Spleen (tissue), 11 donors: ENCODE results near the gene ZBTB8OS. TPM values are rescaled to one million over a fixed set of nuclear protein-coding genes. Genes with fewer than 3 reads are reported as not detected.

Experiments
- DNase-seq: peaks from one replicate; pipeline ENCODE4 v3.0.0-alpha.2; 2020
- H3K27ac ChIP-seq, 8 donors: fragments of 200-600 bp; sonication (generic) in 7 of 8; 1 replicate in 4 of 8; 2 replicates in 4 of 8; pipeline versions ENCODE4 v1.5.0 to v1.8.0; 2016 to 2021; ENCODE audit warnings: inconsistent platforms in 4 of 8, mild to moderate bottlenecking in 4 of 8, moderate library complexity in 1 of 8
- H3K27me3 ChIP-seq, 7 donors: fragments of 200-600 bp; sonication (generic) in 6 of 7; replicated peaks in 1 of 7; 1 replicate in 4 of 7; 2 replicates in 3 of 7; pipeline versions ENCODE4 v1.5.0 to v1.8.0; 2016 to 2021; ENCODE audit warnings: inconsistent platforms in 3 of 7, mild to moderate bottlenecking in 1 of 7
- H3K36me3 ChIP-seq, 6 donors: fragments of 200-600 bp; sonication (generic) in 5 of 6; 1 replicate in 4 of 6; 2 replicates in 2 of 6; pipeline versions ENCODE4 v1.5.0 to v1.8.0; 2016 to 2021; ENCODE audit warnings: inconsistent platforms in 2 of 6
- H3K4me1 ChIP-seq, 6 donors: fragments of 200-600 bp; sonication (generic) in 5 of 6; 1 replicate in 3 of 6; 2 replicates in 3 of 6; pipeline versions ENCODE4 v1.5.0 to v1.8.0; 2016 to 2021; ENCODE audit warnings: inconsistent platforms in 3 of 6
- H3K4me3 ChIP-seq, 8 donors: fragments of 200-600 bp; sonication (generic) in 7 of 8; 1 replicate in 4 of 8; 2 replicates in 4 of 8; pipeline versions ENCODE4 v1.5.0 to v1.8.0; 2016 to 2021; ENCODE audit warnings: inconsistent platforms in 4 of 8, mild to moderate bottlenecking in 4 of 8, moderate library complexity in 2 of 8
- H3K9me3 ChIP-seq, 8 donors: fragments of 200-600 bp; sonication (generic) in 7 of 8; 1 replicate in 4 of 8; 2 replicates in 4 of 8; pipeline versions ENCODE4 v1.5.0 to v1.8.0; 2016 to 2021; ENCODE audit warnings: inconsistent platforms in 4 of 8
- POLR2A ChIP-seq, 3 donors: fragments of 450-650 bp; IDR thresholded peaks; one replicate each; pipeline ENCODE4 v1.5.1; 2017; ENCODE audit warnings: antibody characterized with exemption in 3 of 3, mild to moderate bottlenecking in 1 of 3
- POLR2AphosphoS5 ChIP-seq, 3 donors: sonication (generic); formaldehyde crosslinking; IDR thresholded peaks; one replicate each; pipeline ENCODE4 v1.5.1; 2017; ENCODE audit warnings: antibody characterized with exemption in 3 of 3
- WGBS, 5 donors: extraction: QIAGEN DNeasy Blood & Tissue Kit in 3 of 5; methylation state at CpG; one replicate each; pipeline versions ENCODE4 v1.1.5 to v1.1.7; 2013 to 2018; 5-methylcytosine and 5-hydroxymethylcytosine counted together
- intact Hi-C: fragments of 100-400 bp; cut with DNase I; formaldehyde crosslinking; loops from one replicate; pipeline ENCODE4 v1.15.0; 2023; ENCODE audit warnings: low total_unique reads
- polyA plus RNA-seq, 3 donors: library from polyadenylated mRNA; stranded (reverse); fragments of 200-250 nt; gene quantifications; one replicate each; pipeline ENCODE4 v1.2.1, GENCODE V29; 2013
- total RNA-seq, 7 donors: library from RNA; depleted of rRNA in 3 of 7; stranded (reverse); fragments of >200 nt in 3 of 7; fragmentation: NEBNext Ultra II Directional in 4 of 7; extraction: Animal tissue kit (Norgen Biotek cat#: 25700) in 4 of 7; gene quantifications; one replicate each; pipeline versions ENCODE4 v1.1.0 to v1.2.1, GENCODE V29; 2016 to 2021
- TF ChIP-seq, protein P1 (sequence below), 11 experiments: fragments of 200-600 bp in 7 of 11; fragments of 450-650 bp in 4 of 11; sonication (generic) in 4 of 11; IDR thresholded peaks in 8 of 11; conservative IDR thresholded peaks in 3 of 11; 1 replicate in 7 of 11; 2 replicates in 4 of 11; pipeline versions ENCODE4 v1.4.0 to v1.8.0; 2016 to 2021; ENCODE audit warnings: antibody characterized with exemption in 11 of 11, inconsistent platforms in 4 of 11, mild to moderate bottlenecking in 1 of 11
- donor health status: healthy with polysubstance abuse.
- donor health status: DM: no; HTN: no; CAD: no; lungs with moderate emphysema.
- donor health status: DM: no; HTN: no; CAD: no.
- donor health status: Bipolar disorder and iron deficiency.
- donor health status: healthy.
- donor health status: DM: no; HTN: no; CAD: no.
- donor health status: DM: yes; HTN: yes; CAD: no.

Gene ZBTB8OS
- total and polyA plus RNA-seq, 10 donors, result 26.7 to 70.5 (median 40.3) TPM

- no peak for DNase-seq
- WGBS, 5 donors, result 89 to 96% (median 91%) methylated on average over 5 of the region's 5 CpGs
- Histone ChIP-seq H3K9me3 (no peaks in the 10 kb centered on the region), H3K36me3 (peaks cover 0 to 10% (median 0%) of the 10 kb centered on the region in 6 donors), H3K4me1 (peaks cover 5 to 18% (median 15%) of the 10 kb centered on the region in 6 donors), H3K27ac (no peak overlapping the region), H3K4me3 (no peak overlapping the region), H3K27me3 (no peaks in the 10 kb centered on the region)
- intact Hi-C loops, result no loop called here
- no peak for TF ChIP-seq POLR2A (IDR thresholded peaks at IDR 0.05)
- no peak for TF ChIP-seq POLR2AphosphoS5 (IDR thresholded peaks at IDR 0.05)
- TF ChIP-seq, protein P1, sequence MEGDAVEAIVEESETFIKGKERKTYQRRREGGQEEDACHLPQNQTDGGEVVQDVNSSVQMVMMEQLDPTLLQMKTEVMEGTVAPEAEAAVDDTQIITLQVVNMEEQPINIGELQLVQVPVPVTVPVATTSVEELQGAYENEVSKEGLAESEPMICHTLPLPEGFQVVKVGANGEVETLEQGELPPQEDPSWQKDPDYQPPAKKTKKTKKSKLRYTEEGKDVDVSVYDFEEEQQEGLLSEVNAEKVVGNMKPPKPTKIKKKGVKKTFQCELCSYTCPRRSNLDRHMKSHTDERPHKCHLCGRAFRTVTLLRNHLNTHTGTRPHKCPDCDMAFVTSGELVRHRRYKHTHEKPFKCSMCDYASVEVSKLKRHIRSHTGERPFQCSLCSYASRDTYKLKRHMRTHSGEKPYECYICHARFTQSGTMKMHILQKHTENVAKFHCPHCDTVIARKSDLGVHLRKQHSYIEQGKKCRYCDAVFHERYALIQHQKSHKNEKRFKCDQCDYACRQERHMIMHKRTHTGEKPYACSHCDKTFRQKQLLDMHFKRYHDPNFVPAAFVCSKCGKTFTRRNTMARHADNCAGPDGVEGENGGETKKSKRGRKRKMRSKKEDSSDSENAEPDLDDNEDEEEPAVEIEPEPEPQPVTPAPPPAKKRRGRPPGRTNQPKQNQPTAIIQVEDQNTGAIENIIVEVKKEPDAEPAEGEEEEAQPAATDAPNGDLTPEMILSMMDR (IDR thresholded peaks at IDR 0.05 in 8 of 11, conservative IDR thresholded peaks at IDR 0.05 in 3 of 11), result no peak
These were observed 36.9 kb downstream of the ZBTB8OS start for GRCh38 chr1:32613472-32613871.

GRCh38 chr1:32612189-32612881 lies 38.0 kb downstream of the ZBTB8OS start:
- Histone ChIP-seq H3K4me1 (peaks cover 5 to 18% (median 15%) of the 10 kb centered on the region in 6 donors), H3K9me3 (no peaks in the 10 kb centered on the region), H3K27ac (peak overlapping the region in 2 of 8 donors; percentile 8 to 39), H3K27me3 (no peaks in the 10 kb centered on the region), H3K4me3 (peak overlapping the region; percentile 32 to 73 (median 47)), H3K36me3 (peaks cover 0 to under 1% (median 0%) of the 10 kb centered on the region in 6 donors)
- peak; percentile 90 for DNase-seq
- intact Hi-C loops, result no loop called here
- TF ChIP-seq, protein P1 (IDR thresholded peaks at IDR 0.05 in 8 of 11, conservative IDR thresholded peaks at IDR 0.05 in 3 of 11), result peak in 8 of 11 experiments; percentile 15 to 54 (median 38)
- no peak for TF ChIP-seq POLR2A (IDR thresholded peaks at IDR 0.05)
- peak; percentile 73 to 84 (median 79) for TF ChIP-seq POLR2AphosphoS5 (IDR thresholded peaks at IDR 0.05)
- WGBS, 5 donors, result 2 to 8% (median 5%) methylated on average over 32 to 35 of the region's 35 CpGs

DNA sequence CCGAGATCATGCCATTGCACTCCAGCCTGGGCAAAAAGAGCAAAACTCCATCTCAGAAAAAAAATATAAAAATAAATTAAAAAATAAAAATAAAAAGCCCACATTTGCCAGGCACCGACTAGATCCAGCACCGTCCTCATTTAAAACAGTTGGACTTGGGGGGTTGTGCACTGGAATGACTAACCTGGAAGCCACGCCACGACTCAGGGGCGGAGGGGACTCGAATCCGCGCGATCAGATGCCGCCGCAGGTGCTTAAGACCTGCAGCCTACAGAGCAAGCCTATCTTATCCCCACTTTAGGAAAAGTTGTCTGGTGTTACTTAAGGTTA lies 38.5 kb downstream of the ZBTB8OS start:
- Histone ChIP-seq H3K9me3 (no peaks in the 10 kb centered on the region), H3K27ac (peak overlapping the region in 1 of 8 donors; percentile 8), H3K4me3 (peak overlapping the region; percentile 32 to 73 (median 47)), H3K4me1 (peaks cover 5 to 18% (median 15%) of the 10 kb centered on the region in 6 donors), H3K36me3 (no peaks in the 10 kb centered on the region), H3K27me3 (no peaks in the 10 kb centered on the region)
- 12 to 26% (median 15%) methylated on average over 12 of the region's 12 CpGs for WGBS, 5 donors
- DNase-seq, result no peak
- TF ChIP-seq POLR2AphosphoS5 (IDR thresholded peaks at IDR 0.05), result no peak
- TF ChIP-seq, protein P1 (IDR thresholded peaks at IDR 0.05 in 8 of 11, conservative IDR thresholded peaks at IDR 0.05 in 3 of 11), result no peak
- TF ChIP-seq POLR2A (IDR thresholded peaks at IDR 0.05), result no peak
- intact Hi-C loops, result no loop called here

- Histone ChIP-seq H3K9me3 (no peaks in the 10 kb centered on the region), H3K4me3 (no peak overlapping the region), H3K4me1 (peaks cover 5 to 18% (median 15%) of the 10 kb centered on the region in 6 donors), H3K27me3 (no peaks in the 10 kb centered on the region), H3K36me3 (peaks cover 0 to 8% (median 0%) of the 10 kb centered on the region in 6 donors), H3K27ac (no peak overlapping the region)
- DNase-seq, result no peak
- 90 to 96% (median 93%) methylated on average over 4 of the region's 4 CpGs for WGBS, 5 donors
- TF ChIP-seq, protein P1 (IDR thresholded peaks at IDR 0.05 in 8 of 11, conservative IDR thresholded peaks at IDR 0.05 in 3 of 11), result no peak
- TF ChIP-seq POLR2A (IDR thresholded peaks at IDR 0.05), result no peak
- TF ChIP-seq POLR2AphosphoS5 (IDR thresholded peaks at IDR 0.05), result no peak
- intact Hi-C loops, result no loop called here
These were observed 41.2 kb downstream of the ZBTB8OS start for GRCh38 chr1:32609180-32609579.
